Upper lobe of left lung (tissue), 6 donors: ENCODE measurements around the gene TRPM8. TPM values are rescaled to one million over a fixed set of nuclear protein-coding genes. Genes with fewer than 3 reads are reported as not detected.

ENCODE experiments used
- ATAC-seq, 2 donors: fragments of 200-7000 bp; cut with Tn5 transposase; one replicate each; pipeline ENCODE4 v1.9.1; 2022; ENCODE audit warnings: mild to moderate bottlenecking in 2 of 2, moderate library complexity in 2 of 2; ENCODE audit not compliant: low FRiP score in 2 of 2
- DNase-seq, 2 donors: peaks; one replicate each; pipeline ENCODE4 v3.0.0-alpha.2; 2019 to 2020
- H3K27ac ChIP-seq, 4 donors: fragments of 200-600 bp; sonication (generic); one replicate each; pipeline ENCODE4 v1.5.1; 2016 to 2019
- H3K27me3 ChIP-seq, 4 donors: fragments of 200-600 bp; sonication (generic); one replicate each; pipeline ENCODE4 v1.5.1; 2017 to 2019
- H3K36me3 ChIP-seq, 4 donors: fragments of 200-600 bp; sonication (generic); one replicate each; pipeline ENCODE4 v1.5.1; 2016 to 2019
- H3K4me1 ChIP-seq, 4 donors: fragments of 200-600 bp; sonication (generic); one replicate each; pipeline ENCODE4 v1.5.1; 2018 to 2019
- H3K4me3 ChIP-seq, 4 donors: fragments of 200-600 bp; sonication (generic); one replicate each; pipeline ENCODE4 v1.5.1; 2017 to 2019; ENCODE audit warnings: mild to moderate bottlenecking in 2 of 4, moderate library complexity in 1 of 4
- H3K9me3 ChIP-seq, 4 donors: fragments of 200-600 bp; sonication (generic); one replicate each; pipeline ENCODE4 v1.5.1; 2018 to 2019
- EP300 ChIP-seq, 4 donors: sonication (generic); formaldehyde crosslinking; IDR thresholded peaks; one replicate each; pipeline ENCODE4 v1.5.1; 2017; ENCODE audit warnings: antibody characterized with exemption in 4 of 4, control low read depth in 2 of 4
- POLR2A ChIP-seq, 4 donors: fragments of 450-650 bp; IDR thresholded peaks; one replicate each; pipeline ENCODE4 v1.5.1; 2016 to 2017; ENCODE audit warnings: antibody characterized with exemption in 4 of 4, mild to moderate bottlenecking in 2 of 4
- POLR2AphosphoS5 ChIP-seq, 2 donors: sonication (generic); formaldehyde crosslinking; IDR thresholded peaks; one replicate each; pipeline ENCODE4 v1.5.1; 2017; ENCODE audit warnings: antibody characterized with exemption in 2 of 2
- WGBS, 2 donors: methylation state at CpG; one replicate each; pipeline ENCODE4 v1.1.5; 2017 to 2018; 5-methylcytosine and 5-hydroxymethylcytosine counted together
- total RNA-seq, 6 donors: library from RNA; depleted of rRNA in 4 of 6; stranded (reverse); fragments of >200 nt in 4 of 6; gene quantifications; one replicate each; pipeline versions ENCODE4 v1.1.0 to v1.2.1, GENCODE V29; 2016 to 2021
- TF ChIP-seq, protein P1 (sequence below), 6 experiments: fragments of 450-650 bp in 4 of 6; fragments of 200-600 bp in 2 of 6; sonication (generic) in 2 of 6; IDR thresholded peaks; one replicate each; pipeline ENCODE4 v1.5.1; 2016 to 2019; ENCODE audit warnings: antibody characterized with exemption in 6 of 6
- donor health status: DM: no; HTN: no; CAD: no; lungs with moderate emphysema.
- donor health status: DM: no; HTN: yes; CAD: no; lungs with severe emphysema.

Gene TRPM8
- total RNA-seq, 6 donors from 2014 or later = 0.17 to 0.30 TPM; not detected in 4

DNA sequence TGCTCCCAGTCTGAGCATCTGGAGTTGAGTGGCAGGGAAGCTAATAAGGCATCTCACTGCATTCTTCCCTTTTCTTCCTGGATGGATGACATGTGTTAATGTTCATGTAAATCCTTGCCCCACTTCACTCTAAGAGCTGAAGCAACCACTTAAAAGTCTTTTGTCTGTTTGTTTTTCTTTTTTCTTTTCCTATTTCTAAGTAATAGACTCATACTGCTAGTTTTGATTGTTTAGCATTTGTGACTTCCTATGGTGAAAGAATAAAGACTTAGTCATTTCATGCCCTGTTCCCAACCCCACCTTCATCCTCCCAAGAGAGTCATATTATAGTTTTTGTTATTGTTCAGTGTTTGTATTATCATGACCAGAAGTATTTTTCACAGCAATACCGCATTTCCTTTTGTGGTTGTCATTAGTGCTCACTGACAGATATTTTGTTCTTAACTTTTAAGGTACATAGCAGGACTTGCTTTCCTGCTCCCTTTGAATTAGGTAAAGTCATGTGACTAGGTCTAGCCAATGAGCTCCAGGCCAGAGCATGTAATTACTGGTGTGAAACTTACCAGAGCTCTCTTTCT is 115.2 kb downstream of the TRPM8 start:
- Histone ChIP-seq H3K4me1 (no peaks in the 10 kb centered on the region), H3K36me3 (no peaks in the 10 kb centered on the region), H3K9me3 (peaks cover 0 to 12% (median 0%) of the 10 kb centered on the region in 4 donors), H3K27ac (no peak overlapping the region), H3K27me3 (no peaks in the 10 kb centered on the region), H3K4me3 (no peak overlapping the region)
- 61 to 65% methylated on average over 1 of the region's 1 CpG for WGBS, 2 donors
- ATAC-seq = no peak
- TF ChIP-seq, protein P1, sequence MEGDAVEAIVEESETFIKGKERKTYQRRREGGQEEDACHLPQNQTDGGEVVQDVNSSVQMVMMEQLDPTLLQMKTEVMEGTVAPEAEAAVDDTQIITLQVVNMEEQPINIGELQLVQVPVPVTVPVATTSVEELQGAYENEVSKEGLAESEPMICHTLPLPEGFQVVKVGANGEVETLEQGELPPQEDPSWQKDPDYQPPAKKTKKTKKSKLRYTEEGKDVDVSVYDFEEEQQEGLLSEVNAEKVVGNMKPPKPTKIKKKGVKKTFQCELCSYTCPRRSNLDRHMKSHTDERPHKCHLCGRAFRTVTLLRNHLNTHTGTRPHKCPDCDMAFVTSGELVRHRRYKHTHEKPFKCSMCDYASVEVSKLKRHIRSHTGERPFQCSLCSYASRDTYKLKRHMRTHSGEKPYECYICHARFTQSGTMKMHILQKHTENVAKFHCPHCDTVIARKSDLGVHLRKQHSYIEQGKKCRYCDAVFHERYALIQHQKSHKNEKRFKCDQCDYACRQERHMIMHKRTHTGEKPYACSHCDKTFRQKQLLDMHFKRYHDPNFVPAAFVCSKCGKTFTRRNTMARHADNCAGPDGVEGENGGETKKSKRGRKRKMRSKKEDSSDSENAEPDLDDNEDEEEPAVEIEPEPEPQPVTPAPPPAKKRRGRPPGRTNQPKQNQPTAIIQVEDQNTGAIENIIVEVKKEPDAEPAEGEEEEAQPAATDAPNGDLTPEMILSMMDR (IDR thresholded peaks at IDR 0.05) = no peak
- no peak for TF ChIP-seq POLR2AphosphoS5 (IDR thresholded peaks at IDR 0.05)
- TF ChIP-seq POLR2A (IDR thresholded peaks at IDR 0.05) = no peak
- TF ChIP-seq EP300 (IDR thresholded peaks at IDR 0.05) = no peak
- peak in 1 of 2 donors; percentile 32 for DNase-seq

DNA sequence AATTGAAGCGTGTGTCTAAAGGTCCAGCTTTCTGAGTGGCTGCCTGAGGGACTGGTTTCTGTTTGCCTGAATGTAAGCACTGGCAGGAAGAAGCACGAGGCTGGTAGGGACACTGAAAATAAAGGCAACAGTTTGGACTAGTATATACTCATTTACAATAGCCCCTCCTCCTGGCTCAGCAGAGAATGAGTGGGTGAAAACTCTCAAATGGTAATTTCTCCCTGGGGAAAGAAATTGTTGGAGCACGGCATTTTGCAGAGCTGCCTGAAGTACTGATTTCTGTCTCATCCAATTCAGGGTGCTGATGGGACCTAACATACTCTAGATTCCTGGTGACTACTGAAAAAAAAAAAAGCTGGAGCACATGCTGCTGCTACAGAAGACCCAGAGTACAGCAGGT is 116.0 kb downstream of the TRPM8 start:
- Histone ChIP-seq H3K9me3 (peaks cover 0 to 12% (median 0%) of the 10 kb centered on the region in 4 donors), H3K27ac (no peak overlapping the region), H3K4me3 (no peak overlapping the region), H3K27me3 (no peaks in the 10 kb centered on the region), H3K4me1 (no peaks in the 10 kb centered on the region), H3K36me3 (no peaks in the 10 kb centered on the region)
- ATAC-seq (no peak), DNase-seq (no peak)
- TF ChIP-seq, protein P1 (IDR thresholded peaks at IDR 0.05) = no peak
- TF ChIP-seq POLR2AphosphoS5 (IDR thresholded peaks at IDR 0.05) (no peak), EP300 (IDR thresholded peaks at IDR 0.05) (no peak), POLR2A (IDR thresholded peaks at IDR 0.05) (no peak)
- WGBS, 2 donors = 71 to 81% methylated on average over 3 of the region's 3 CpGs

DNA sequence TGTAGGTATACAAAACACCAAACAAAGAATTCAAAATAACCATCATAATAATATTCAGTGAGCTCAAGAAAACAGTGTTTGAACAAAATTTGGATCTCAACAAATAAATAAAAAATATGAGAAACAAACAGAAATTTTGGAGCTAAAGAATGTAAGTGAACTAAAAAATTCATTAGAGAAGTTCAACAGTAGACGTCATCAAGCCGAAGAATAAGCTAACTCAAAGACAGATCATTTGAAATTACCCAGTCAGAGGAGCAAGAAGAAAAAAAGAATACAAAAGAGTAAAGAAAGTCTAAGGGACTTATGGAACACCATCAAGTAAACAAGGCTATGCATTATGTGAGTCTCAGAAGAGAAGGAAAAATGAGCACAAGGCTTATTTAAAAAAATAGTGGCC is 116.7 kb downstream of the TRPM8 start:
- H3K27ac ChIP-seq = no peak overlapping the region
- H3K4me1 ChIP-seq = no peaks in the 10 kb centered on the region
- no peak overlapping the region for H3K4me3 ChIP-seq
- WGBS, 2 donors = 93 to 98% methylated on average over 2 of the region's 2 CpGs
- no peaks in the 10 kb centered on the region for H3K27me3 ChIP-seq
- TF ChIP-seq POLR2AphosphoS5 (IDR thresholded peaks at IDR 0.05) = no peak
- TF ChIP-seq POLR2A (IDR thresholded peaks at IDR 0.05) = no peak
- TF ChIP-seq, protein P1 (IDR thresholded peaks at IDR 0.05) = no peak
- no peak for TF ChIP-seq EP300 (IDR thresholded peaks at IDR 0.05)
- H3K36me3 ChIP-seq = no peaks in the 10 kb centered on the region
- DNase-seq = no peak
- no peak for ATAC-seq
- peaks cover 0 to 12% (median 0%) of the 10 kb centered on the region in 4 donors for H3K9me3 ChIP-seq

DNA sequence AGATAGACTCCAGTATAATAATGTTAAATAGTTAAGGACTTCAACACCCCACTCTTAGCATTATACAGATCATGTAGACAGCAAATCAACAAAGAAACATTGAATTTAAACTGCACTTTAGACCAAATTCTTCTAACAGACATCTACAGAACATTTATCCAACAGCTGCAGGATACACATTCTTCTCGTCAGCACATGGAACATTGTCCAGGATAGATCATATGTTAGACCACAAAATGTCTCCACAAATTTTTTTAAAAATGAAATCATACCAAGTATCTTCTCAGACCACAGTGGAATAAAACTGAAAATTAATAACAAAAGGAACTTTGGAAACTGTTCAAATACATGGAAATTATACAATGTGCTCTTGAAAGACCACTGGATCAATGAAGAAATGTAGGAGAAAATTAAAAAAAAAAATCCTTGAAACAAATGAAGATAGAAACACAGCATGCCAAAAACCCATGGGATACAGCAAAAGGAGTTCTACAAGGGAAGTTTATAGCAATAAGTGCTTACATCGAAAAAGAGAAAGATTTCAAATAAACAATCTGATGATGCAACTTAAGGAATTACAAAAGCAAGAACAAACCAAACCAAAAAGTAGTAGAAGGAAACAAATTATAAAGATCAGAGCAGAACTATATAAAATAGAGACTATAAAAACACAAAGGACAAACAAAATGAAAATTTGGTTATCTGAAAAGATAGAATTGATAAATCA is 121.1 kb downstream of the TRPM8 start:
- 66 to 79% methylated on average over 2 of the region's 2 CpGs for WGBS, 2 donors
- no peak for ATAC-seq
- no peaks in the 10 kb centered on the region for H3K36me3 ChIP-seq

More for the DNA sequence above, 121.1 kb downstream of the TRPM8 start:
- peaks cover 0 to 12% (median 0%) of the 10 kb centered on the region in 4 donors for H3K9me3 ChIP-seq
- H3K4me3 ChIP-seq = no peak overlapping the region
- no peaks in the 10 kb centered on the region for H3K27me3 ChIP-seq
- no peak for DNase-seq
- TF ChIP-seq EP300 (IDR thresholded peaks at IDR 0.05) (no peak), POLR2A (IDR thresholded peaks at IDR 0.05) (no peak), POLR2AphosphoS5 (IDR thresholded peaks at IDR 0.05) (no peak)
- TF ChIP-seq, protein P1 (IDR thresholded peaks at IDR 0.05) = no peak
- H3K27ac ChIP-seq = no peak overlapping the region
- H3K4me1 ChIP-seq = no peaks in the 10 kb centered on the region
